Kidney epithelial cell (primary cell): ENCODE results near the gene ITIH6. TPM values are rescaled to one million over a fixed set of nuclear protein-coding genes. Genes with fewer than 3 reads are reported as not detected.
"Not testable (repeated sequence)": the region's sequence is repeated elsewhere in the genome, so short reads cannot be mapped to it uniquely, and the experiment has no call there.

ENCODE experiments used
- DNase-seq: peaks from one replicate; pipeline ENCODE4 v3.0.0-alpha.2; 2010; ENCODE audit warnings: low read depth
- H3K27me3 ChIP-seq: 2 replicates; pipeline ENCODE4 v1.6.0; 2011; ENCODE audit warnings: low read length; ENCODE audit not compliant: control insufficient read depth, insufficient read depth
- H3K36me3 ChIP-seq: 2 replicates; pipeline ENCODE4 v1.5.1; 2011; ENCODE audit warnings: low read length; ENCODE audit not compliant: control insufficient read depth, insufficient read depth
- H3K4me3 ChIP-seq: 2 replicates; pipeline ENCODE4 v1.5.1; 2011; ENCODE audit warnings: low read depth, mild to moderate bottlenecking, control low read depth, low read length
- CTCF ChIP-seq: IDR thresholded peaks from 2 replicates; pipeline ENCODE4 v1.5.1; 2011; ENCODE audit warnings: mild to moderate bottlenecking, moderate library complexity, low read length, control low read depth, inconsistent platforms; ENCODE audit not compliant: insufficient read depth, poor library complexity, severe bottlenecking
- total RNA-seq: library from RNA; depleted of rRNA; stranded (reverse); fragments of >200 nt; gene quantifications from 2 replicates; pipeline ENCODE4 v1.2.3, GENCODE V29; 2015

ITIH6 gene
- total RNA-seq: not detected in 2 replicates

- no peak for DNase-seq
- no peak within 1 kb of the TSS for H3K4me3 ChIP-seq
- H3K36me3 ChIP-seq: no peaks in the 10 kb centered on the region
- no peaks in the 10 kb centered on the region for H3K27me3 ChIP-seq
- no peak for TF ChIP-seq CTCF
Measured at GRCh38 chrX:54798137-54798536, at the start of gene ITIH6. TSS of gene ITIH6 (minus strand) at chrX:54798255. CDS start at chrX:54798210, 45 bp downstream.

- H3K36me3 ChIP-seq, DNase-seq: not testable (repeated sequence)
Measured at GRCh38 chrX:54847700-54848099, 49.6 kb upstream of the ITIH6 start.

GRCh38 chrX:54843050-54843449 lies 45.0 kb upstream of the ITIH6 start:
- no peaks in the 10 kb centered on the region for H3K36me3 ChIP-seq
- H3K4me3 ChIP-seq: no peak overlapping the region
- no peak for DNase-seq
- H3K27me3 ChIP-seq: no peaks in the 10 kb centered on the region
- no peak for TF ChIP-seq CTCF

More at GRCh38 chrX:54847700-54848099, 49.6 kb upstream of the ITIH6 start:
- H3K27me3 ChIP-seq, H3K4me3 ChIP-seq: not testable (repeated sequence)

GRCh38 chrX:54842607-54843006 lies 44.6 kb upstream of the ITIH6 start:
- H3K36me3 ChIP-seq: no peaks in the 10 kb centered on the region
- DNase-seq: no peak
- TF ChIP-seq CTCF: no peak
- no peaks in the 10 kb centered on the region for H3K27me3 ChIP-seq
- no peak overlapping the region for H3K4me3 ChIP-seq

GRCh38 chrX:54841184-54841874 lies 43.3 kb upstream of the ITIH6 start:
- not testable (repeated sequence) for H3K36me3 ChIP-seq, DNase-seq, H3K4me3 ChIP-seq, H3K27me3 ChIP-seq

GRCh38 chrX:54838583-54838982 lies 40.5 kb upstream of the ITIH6 start:
- H3K4me3 ChIP-seq: no peak overlapping the region
- no peak for TF ChIP-seq CTCF
- DNase-seq: no peak
- no peaks in the 10 kb centered on the region for H3K36me3 ChIP-seq
- no peaks in the 10 kb centered on the region for H3K27me3 ChIP-seq

- DNase-seq: no peak
- Histone ChIP-seq H3K27me3 (no peaks in the 10 kb centered on the region), H3K36me3 (no peaks in the 10 kb centered on the region), H3K4me3 (no peak overlapping the region)
- no peak for TF ChIP-seq CTCF
Measured at GRCh38 chrX:54826598-54826997, 28.5 kb upstream of the ITIH6 start.
